Measurements from ENCODE around the gene BCAP31. TPM values are rescaled to one million over a fixed set of nuclear protein-coding genes. Genes with fewer than 3 reads are reported as not detected.
A peak's percentile ranks its signal among the peaks of the same experiment; 100 is the strongest.
"Not testable (repeated sequence)": the region's sequence is repeated elsewhere in the genome, so short reads cannot be mapped to it uniquely, and the experiment has no call there.

Gene BCAP31
- total RNA-seq, 8 experiments from 2014 or later = 70.0 to 239 (median 86.4) TPM

DNA sequence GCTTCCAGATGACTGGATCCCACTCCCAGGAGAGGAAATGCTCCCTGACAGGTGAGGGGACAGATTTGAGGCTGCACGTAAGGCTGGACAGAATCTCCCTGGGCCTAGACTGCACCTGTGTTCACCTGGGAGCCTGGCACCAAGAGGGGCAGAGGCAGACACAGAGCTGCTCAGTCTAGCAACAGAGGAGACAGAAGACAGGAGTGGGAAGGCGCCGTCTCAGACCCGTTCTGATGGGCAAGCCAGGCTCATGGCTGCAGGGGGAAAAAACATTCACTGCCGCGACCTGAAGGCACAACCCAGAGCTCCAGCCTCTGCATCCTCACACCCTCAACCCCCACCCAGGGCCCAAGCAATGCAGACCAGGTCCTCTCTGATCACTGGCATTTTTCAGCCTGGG is 16.8 kb downstream of the BCAP31 start:
- H3K4me1 ChIP-seq (replicated peaks in 1 of 2) = peaks cover 8 to 9% of the 10 kb centered on the region in 2 donors
- WGBS, 10 experiments = 80 to 100% methylated on average over 1 of the region's 6 CpGs; no CpG with 5 or more reads in 8 of the 10 experiments
- H3K27ac ChIP-seq = no peak overlapping the region
- in situ Hi-C loops (cut with MboI; ENCODE audit: low pct_unique_long_range_greater_than_20kb in 2 of 9, low sequenced_read_pairs in 9 of 9, unreplicated experiment in 9 of 9) = no loop called here
- no peak for ATAC-seq (replicated peaks in 6 of 8)
- no peak overlapping the region for H3K4me3 ChIP-seq

DNA sequence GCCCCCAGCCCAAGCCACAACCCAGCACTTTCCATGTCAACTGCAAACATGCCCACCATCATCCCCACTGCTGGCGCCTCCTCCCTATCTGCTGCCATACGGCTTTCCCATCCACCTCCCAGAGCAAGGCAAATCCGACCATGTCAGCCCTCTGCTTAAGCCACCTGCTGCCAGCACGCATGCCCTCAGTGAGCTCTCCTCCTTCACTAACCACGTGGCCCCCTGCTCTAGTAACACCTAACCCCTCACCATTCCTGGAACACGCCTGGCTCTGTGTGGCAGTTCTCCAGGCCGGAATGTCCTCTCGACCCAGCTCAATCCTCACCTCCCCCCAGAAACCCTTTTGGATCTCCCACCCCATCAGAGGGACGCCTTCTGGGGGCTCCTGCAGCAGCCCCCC is 17.4 kb downstream of the BCAP31 start:
- no CpG with 5 or more reads among the region's 9 CpGs for WGBS, 10 experiments
- Histone ChIP-seq H3K4me3 (no peak overlapping the region), H3K4me1 (replicated peaks in 1 of 2) (peaks cover 8 to 9% of the 10 kb centered on the region in 2 donors), H3K27ac (no peak overlapping the region)
- in situ Hi-C loops (cut with MboI; ENCODE audit: low pct_unique_long_range_greater_than_20kb in 2 of 9, low sequenced_read_pairs in 9 of 9, unreplicated experiment in 9 of 9) = no loop called here
- no peak for ATAC-seq (replicated peaks in 6 of 8)

DNA sequence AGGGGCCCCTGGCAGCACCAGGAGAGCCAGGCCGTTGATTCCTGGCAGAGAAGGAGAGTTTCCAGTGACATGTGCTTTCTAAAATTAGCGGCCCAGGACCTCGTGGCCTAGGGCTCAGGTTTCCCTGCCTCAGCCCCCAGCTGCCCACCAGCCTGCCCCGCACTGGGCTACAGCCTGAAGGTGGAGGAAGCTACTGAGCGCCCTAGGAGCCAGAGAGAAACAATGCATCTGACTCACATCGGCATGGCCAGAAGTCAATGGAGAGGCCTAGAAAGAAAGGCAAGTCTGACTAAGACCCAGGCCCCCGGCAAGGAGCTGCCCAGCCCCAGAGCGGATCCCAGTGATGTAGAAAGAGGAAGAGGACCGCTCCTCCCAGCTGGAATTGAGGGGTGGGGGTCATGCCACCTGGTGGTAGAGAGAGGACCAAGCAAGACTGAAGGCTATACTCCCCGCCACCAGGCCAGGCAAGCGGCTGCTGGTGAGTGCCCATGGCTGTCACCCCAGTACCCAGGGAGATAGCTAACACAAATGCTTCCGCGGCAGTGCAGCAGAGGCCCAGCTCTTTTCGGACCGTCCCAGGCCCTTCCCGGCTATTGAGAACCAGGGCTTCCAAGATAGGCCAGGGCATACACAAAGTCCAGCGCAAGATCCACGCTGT is 18.7 kb downstream of the BCAP31 start:
- WGBS, 10 experiments = 83% methylated on average over 3 of the region's 18 CpGs; no CpG with 5 or more reads in 9 of the 10 experiments
- H3K27ac ChIP-seq; in situ Hi-C loops (cut with MboI; ENCODE audit: low pct_unique_long_range_greater_than_20kb in 2 of 9, low sequenced_read_pairs in 9 of 9, unreplicated experiment in 9 of 9); H3K4me1 ChIP-seq (replicated peaks in 1 of 2); H3K4me3 ChIP-seq: not testable (repeated sequence)
- peak in 1 of 8 experiments; percentile 4 for ATAC-seq (replicated peaks in 6 of 8)

GRCh38 chrX:153704631-153705402 is 19.4 kb downstream of the BCAP31 start:
- 70 to 80% methylated on average over 1 to 3 of the region's 12 CpGs; no CpG with 5 or more reads in 8 of the 10 experiments for WGBS, 10 experiments
- H3K4me1 ChIP-seq (replicated peaks in 1 of 2); in situ Hi-C loops (cut with MboI; ENCODE audit: low pct_unique_long_range_greater_than_20kb in 2 of 9, low sequenced_read_pairs in 9 of 9, unreplicated experiment in 9 of 9); ATAC-seq (replicated peaks in 6 of 8); H3K4me3 ChIP-seq; H3K27ac ChIP-seq: not testable (repeated sequence)

GRCh38 chrX:153704021-153704526 is 20.1 kb downstream of the BCAP31 start:
- no peak for ATAC-seq (replicated peaks in 6 of 8)
- Histone ChIP-seq H3K4me1 (replicated peaks in 1 of 2) (peaks cover 8 to 9% of the 10 kb centered on the region in 2 donors), H3K4me3 (no peak overlapping the region), H3K27ac (no peak overlapping the region)
- 20 to 63% methylated on average over 1 to 4 of the region's 18 CpGs; no CpG with 5 or more reads in 8 of the 10 experiments for WGBS, 10 experiments
- in situ Hi-C loops (cut with MboI; ENCODE audit: low pct_unique_long_range_greater_than_20kb in 2 of 9, low sequenced_read_pairs in 9 of 9, unreplicated experiment in 9 of 9) = no loop called here

DNA sequence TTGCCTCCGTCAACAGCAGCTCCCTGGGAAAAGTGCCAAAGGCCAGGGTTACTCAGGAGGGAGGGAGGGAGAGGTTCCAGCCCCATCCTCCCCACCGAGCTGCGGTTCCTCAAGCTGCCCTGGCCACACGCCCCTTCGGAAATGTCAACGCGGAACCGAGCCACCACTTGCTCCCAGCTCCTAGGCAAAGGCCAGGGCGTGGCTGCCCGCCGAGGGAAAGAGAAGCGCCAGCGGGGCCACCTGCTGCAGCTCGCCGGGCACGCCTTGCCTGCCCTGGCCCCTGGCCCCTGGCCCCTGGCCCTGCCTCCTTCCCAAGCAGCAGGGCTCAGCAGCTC is 21.2 kb downstream of the BCAP31 start:
- WGBS, 10 experiments = no CpG with 5 or more reads among the region's 16 CpGs
- in situ Hi-C loops (cut with MboI; ENCODE audit: low pct_unique_long_range_greater_than_20kb in 2 of 9, low sequenced_read_pairs in 9 of 9, unreplicated experiment in 9 of 9) = no loop called here
- Histone ChIP-seq H3K4me1 (replicated peaks in 1 of 2) (peaks cover under 1 to 1% of the 10 kb centered on the region in 2 donors), H3K4me3 (no peak overlapping the region), H3K27ac (no peak overlapping the region)
- ATAC-seq (replicated peaks in 6 of 8) = peak in 1 of 8 experiments; percentile 7

DNA sequence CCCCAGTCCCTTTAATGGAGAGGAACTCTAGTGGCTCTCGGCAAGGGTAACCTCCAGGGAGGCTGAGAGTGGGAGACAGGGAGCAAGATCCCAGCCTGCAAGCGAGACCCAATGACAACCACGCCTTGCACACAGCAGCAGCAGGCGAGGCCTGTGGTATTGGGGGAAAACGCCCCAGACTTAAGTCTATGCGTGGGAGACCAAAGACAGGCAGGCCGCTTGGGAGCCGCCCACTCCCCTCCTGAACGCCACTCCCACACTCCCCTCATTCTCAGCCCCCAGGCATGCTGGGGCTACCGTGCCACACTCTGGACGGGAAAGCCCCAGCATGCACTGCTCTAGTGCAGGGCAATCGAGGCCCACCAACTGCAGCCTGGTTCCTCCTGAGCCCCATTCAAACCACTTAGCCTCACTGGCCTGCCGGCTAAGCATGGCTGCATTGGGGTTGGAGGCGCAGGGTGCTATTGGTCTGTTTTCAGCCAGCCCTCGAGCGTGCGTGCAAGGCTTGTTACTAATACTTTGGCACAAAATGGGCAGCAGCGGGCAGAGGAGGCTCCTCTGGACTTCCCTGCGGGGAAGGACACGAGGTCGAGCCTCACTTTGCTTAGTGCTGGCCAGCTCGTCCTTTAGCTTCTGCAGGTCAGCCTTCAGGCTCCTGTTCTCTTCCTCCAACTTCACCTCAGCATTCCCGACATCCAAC is 21.7 kb downstream of the BCAP31 start:
- WGBS, 10 experiments = 33 to 49% methylated on average over 3 to 10 of the region's 23 CpGs; no CpG with 5 or more reads in 8 of the 10 experiments
- H3K4me1 ChIP-seq (replicated peaks in 1 of 2) = no peaks in the 10 kb centered on the region
- no peak overlapping the region for H3K27ac ChIP-seq
- ATAC-seq (replicated peaks in 6 of 8) = peak in 3 of 8 experiments; percentile 32 to 72 (median 52)
- in situ Hi-C loops (cut with MboI; ENCODE audit: low pct_unique_long_range_greater_than_20kb in 2 of 9, low sequenced_read_pairs in 9 of 9, unreplicated experiment in 9 of 9) = no loop called here
- H3K4me3 ChIP-seq = no peak overlapping the region

DNA sequence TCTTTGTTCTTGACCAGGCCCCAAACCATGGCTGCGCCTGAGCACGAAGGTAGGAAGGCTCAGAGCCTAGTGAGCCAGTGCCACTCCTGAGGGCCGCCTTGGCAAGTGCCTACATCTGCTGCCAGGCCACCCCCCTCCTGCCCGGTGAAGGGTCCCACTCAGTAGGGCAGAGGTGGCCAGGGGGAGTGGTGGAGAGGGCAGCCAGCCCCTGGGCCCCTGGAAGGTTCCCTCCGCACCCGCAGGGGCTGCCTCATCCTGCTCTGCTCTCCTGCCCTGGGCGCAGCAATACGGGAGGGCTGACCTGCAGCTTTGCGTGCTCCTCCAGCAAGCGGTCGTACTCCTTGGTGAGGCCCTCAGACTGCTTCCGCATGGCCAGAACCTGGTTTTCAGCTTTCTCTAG is 22.5 kb downstream of the BCAP31 start:
- Histone ChIP-seq H3K27ac (no peak overlapping the region), H3K4me3 (no peak overlapping the region), H3K4me1 (replicated peaks in 1 of 2) (no peaks in the 10 kb centered on the region)
- ATAC-seq (replicated peaks in 6 of 8) = no peak
- 73 to 77% methylated on average over 6 to 9 of the region's 12 CpGs; no CpG with 5 or more reads in 8 of the 10 experiments for WGBS, 10 experiments
- in situ Hi-C loops (cut with MboI; ENCODE audit: low pct_unique_long_range_greater_than_20kb in 2 of 9, low sequenced_read_pairs in 9 of 9, unreplicated experiment in 9 of 9) = no loop called here

DNA sequence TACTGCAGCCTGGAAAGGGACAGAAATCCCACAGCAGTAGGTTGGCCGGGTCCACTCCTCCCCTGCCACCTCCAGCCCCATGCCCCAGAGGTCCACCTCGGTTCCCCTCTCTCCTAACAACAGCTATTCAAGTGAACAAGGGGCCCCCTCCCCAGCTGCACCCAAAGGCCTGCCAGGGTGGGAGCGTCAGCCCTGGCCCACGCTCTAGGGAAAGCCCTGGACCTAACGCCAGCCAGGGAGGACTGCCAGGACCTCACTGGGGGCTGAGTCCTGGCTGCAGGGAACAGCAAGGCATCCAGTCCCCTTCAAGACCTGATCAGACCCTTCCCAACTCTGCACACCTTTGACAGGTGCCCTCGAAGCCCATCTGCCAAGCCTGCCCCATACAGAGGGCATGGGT is 23.2 kb downstream of the BCAP31 start:
- ATAC-seq (replicated peaks in 6 of 8) = no peak
- no CpG with 5 or more reads among the region's 6 CpGs for WGBS, 10 experiments
- H3K4me1 ChIP-seq (replicated peaks in 1 of 2) = no peaks in the 10 kb centered on the region
- in situ Hi-C loops (cut with MboI; ENCODE audit: low pct_unique_long_range_greater_than_20kb in 2 of 9, low sequenced_read_pairs in 9 of 9, unreplicated experiment in 9 of 9) = no loop called here
- H3K4me3 ChIP-seq = no peak overlapping the region
- no peak overlapping the region for H3K27ac ChIP-seq

DNA sequence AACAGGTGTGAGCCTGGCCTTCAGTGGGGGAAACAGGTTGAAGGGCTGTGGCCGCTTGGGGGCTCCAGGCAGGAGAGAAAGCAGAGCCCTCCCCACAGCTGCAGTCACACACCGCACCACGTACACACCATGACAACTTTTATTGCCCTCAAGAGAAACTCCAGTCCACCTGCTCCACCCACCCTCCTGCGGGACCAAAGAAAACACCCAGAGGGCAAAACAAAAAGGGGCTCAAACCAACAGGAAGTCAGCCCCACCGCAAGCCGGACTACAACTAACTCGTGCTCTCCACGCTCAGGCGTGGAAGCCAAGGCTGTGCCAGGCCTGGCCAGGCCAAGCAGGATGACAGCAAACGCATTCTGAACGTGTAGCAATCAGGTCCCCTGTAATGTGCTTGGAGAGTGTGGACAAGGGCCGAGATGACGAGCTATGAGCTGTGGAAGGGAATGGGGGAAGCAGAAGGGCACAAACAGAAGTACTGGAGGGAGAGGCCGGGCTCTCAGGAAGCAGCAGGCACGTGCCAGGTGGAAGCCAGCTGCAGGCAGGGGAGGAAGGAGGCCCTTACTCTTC is 23.7 kb downstream of the BCAP31 start:
- in situ Hi-C loops (cut with MboI; ENCODE audit: low pct_unique_long_range_greater_than_20kb in 2 of 9, low sequenced_read_pairs in 9 of 9, unreplicated experiment in 9 of 9) = no loop called here
- Histone ChIP-seq H3K27ac (no peak overlapping the region), H3K4me3 (no peak overlapping the region), H3K4me1 (replicated peaks in 1 of 2) (no peaks in the 10 kb centered on the region)
- 0 to 63% methylated on average over 1 to 4 of the region's 15 CpGs; no CpG with 5 or more reads in 8 of the 10 experiments for WGBS, 10 experiments
- ATAC-seq (replicated peaks in 6 of 8) = no peak

DNA sequence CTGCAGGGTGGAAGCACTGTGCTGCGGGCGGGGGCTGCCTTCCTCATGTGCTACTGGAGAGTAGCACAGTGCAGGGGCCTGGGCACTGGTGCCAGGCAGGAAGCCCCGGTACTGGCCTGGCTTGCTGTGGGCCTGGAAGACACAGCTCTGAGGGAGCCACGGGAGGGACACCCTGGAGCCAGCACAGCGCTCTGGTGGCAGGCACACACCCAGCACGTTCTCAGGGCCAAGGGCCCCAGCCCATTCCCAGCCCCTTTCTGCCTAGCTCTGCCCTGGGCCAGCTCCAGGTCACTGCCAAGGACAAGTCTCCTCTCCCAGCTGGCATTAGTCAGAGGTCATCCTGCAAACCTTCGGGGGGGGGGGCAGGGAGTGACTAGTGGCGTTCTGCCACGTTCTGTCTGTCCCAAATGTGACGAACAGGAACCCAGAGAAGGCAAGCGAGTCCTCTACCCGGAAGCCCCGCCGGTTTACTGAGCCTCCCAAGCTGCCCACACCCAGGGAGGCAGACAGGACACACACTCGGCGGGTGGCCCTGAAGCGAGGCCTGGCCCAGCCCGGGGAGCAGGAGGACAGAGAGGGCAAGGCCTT is 24.3 kb downstream of the BCAP31 start:
- in situ Hi-C loops (cut with MboI; ENCODE audit: low pct_unique_long_range_greater_than_20kb in 2 of 9, low sequenced_read_pairs in 9 of 9, unreplicated experiment in 9 of 9); H3K4me1 ChIP-seq (replicated peaks in 1 of 2); H3K4me3 ChIP-seq; H3K27ac ChIP-seq: not testable (repeated sequence)
- WGBS, 10 experiments = no CpG with 5 or more reads among the region's 18 CpGs
- peak in 5 of 8 experiments; percentile 2 to 56 (median 7) for ATAC-seq (replicated peaks in 6 of 8)

DNA sequence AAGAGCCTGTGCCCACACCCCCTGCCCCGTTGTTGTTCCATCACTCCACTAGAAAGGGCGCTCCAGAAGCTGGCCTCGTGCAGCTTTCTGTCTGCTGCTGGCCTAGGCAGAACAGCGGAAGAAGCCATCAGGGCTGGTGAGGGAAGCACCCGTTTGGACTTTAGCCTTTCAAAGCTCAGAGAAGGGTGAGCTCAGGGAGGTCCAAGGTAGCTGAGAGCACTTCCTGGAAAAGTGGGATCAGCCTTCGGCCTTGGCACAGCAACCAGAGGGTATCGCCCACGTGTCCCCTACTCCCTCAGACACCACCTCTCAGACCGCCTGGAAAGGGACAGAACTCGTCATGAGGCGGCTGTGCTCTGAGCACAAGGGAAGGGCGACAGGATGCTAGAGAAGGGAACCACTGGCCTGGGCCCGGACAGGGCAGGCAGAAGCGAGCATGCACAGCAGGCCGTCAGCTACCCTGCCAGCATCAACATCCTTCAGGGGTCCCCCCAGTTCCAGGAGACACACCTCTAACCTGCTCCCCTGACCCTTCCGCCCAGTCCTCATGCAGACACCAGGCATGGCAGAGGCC is 24.9 kb downstream of the BCAP31 start:
- ATAC-seq (replicated peaks in 6 of 8) = peak in 2 of 8 experiments; percentile 1 to 2
- H3K27ac ChIP-seq; H3K4me1 ChIP-seq (replicated peaks in 1 of 2); H3K4me3 ChIP-seq; in situ Hi-C loops (cut with MboI; ENCODE audit: low pct_unique_long_range_greater_than_20kb in 2 of 9, low sequenced_read_pairs in 9 of 9, unreplicated experiment in 9 of 9): not testable (repeated sequence)
- WGBS, 10 experiments = 30% methylated on average over 2 of the region's 16 CpGs; no CpG with 5 or more reads in 9 of the 10 experiments

All from motor neuron (in vitro differentiated cells).